Epithelial cell of prostate (primary cell): ENCODE results near the gene MAPK9.

Experiments used
- DNase-seq: peaks from one replicate; pipeline ENCODE4 v3.0.0-alpha.2; 2011; ENCODE audit warnings: low read depth, low spot score
- H3K27ac ChIP-seq: fragments of 450-650 bp; 2 replicates; pipeline ENCODE4 v1.5.1; 2017; ENCODE audit warnings: mild to moderate bottlenecking

MAPK9 gene

DNA sequence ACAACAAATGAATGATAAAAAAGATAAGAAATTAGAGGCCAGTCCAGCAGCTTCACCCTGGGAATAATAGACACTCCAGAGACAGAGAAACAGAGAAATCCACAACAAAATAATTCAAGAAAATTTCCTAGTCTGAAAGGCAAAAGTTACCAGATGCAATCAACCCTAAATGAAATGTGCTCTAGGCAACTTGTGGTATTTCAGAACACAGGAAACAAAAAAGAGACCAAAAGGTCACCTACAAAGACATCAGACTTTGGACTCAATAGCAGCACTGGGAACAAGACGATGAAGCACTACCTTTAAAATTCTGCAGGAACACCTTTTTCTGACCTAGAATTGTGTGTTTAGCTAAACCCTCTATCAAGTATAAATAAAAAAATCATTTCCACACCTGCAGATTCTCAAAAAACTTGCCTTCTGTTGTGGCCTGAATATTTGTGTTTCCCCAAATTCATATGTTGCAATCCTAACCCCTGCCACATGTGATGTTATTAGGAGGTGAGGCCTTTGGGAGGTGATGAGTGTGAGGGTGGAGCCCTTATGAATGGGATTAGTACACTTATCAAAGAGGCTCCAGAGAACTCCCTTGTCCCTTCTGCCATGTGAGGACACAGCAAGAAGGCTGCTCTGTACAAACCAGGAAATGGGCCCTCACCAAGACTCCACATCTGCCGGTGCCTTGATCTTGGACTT lies 5.9 kb upstream of the MAPK9 start:
- H3K27ac ChIP-seq: no peak overlapping the region
- no peak for DNase-seq

DNA sequence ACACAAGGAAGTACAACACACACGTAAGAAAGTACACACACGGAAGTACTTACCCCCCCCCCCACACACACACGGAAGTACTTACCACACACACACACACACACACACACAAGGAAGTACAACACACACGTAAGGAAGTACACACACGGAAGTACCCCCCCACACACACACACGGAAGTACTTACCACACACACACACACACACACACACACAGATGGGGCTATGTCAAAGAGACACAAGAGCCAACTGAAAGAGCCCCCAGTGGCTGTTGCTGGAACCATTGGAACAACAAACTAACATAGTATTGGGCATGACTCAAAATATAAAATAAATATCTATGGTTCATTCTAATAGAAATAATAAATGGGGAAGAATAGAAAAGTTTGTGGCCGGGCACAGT lies 4.9 kb upstream of the MAPK9 start:
- DNase-seq: no peak
- no peak overlapping the region for H3K27ac ChIP-seq

DNA sequence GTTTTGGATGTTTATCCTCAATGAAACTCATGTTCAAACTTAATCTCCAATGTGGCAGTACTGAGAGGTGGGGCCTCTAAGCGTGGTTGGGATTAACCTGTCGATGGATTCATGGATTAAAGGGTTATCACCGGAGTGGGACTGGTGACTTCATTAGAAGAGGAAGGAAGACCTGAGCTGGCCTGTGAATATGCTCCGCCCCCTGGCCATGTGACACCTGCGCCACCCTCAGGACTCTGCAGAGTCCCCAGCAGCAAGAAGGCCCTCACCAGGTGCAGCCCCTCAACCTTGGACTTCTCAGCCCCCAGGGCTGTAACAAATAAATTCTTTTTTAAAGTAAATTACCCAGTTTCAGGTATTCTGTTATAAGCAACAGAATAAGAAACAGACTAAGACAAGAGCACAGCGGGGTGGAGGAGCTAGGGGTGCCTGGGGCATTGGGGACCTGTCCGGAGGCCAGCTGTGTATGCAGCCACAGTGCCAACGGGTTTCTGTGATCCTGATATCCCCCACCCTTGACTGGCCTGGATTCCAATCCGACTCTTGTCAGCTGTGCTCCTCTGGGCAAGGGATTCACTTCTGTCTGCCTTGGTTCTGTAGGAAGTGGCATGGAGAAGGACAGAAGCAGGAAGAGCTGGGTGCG lies 3.2 kb upstream of the MAPK9 start:
- H3K27ac ChIP-seq: no peak overlapping the region
- DNase-seq: no peak

DNA sequence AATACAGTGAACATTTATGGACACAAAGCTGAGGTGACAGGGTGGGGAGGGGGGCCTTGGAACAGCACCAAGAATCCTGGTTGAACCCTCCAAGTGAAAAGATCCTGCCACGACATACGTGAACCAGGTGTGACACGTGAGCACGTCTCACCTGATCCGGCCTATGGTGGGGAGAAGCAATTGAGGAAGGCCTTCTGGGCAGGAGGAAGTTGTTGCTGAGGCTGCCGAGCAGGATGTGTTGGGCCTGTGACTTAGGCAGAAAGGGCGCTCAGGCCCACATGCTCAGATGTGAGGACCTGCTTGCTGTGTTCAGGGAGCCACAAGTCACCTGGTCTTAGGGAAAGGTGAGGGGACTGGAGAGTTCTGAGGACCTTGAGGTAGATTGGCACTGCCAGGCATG lies 2.5 kb upstream of the MAPK9 start:
- DNase-seq: no peak
- H3K27ac ChIP-seq: no peak overlapping the region

DNA sequence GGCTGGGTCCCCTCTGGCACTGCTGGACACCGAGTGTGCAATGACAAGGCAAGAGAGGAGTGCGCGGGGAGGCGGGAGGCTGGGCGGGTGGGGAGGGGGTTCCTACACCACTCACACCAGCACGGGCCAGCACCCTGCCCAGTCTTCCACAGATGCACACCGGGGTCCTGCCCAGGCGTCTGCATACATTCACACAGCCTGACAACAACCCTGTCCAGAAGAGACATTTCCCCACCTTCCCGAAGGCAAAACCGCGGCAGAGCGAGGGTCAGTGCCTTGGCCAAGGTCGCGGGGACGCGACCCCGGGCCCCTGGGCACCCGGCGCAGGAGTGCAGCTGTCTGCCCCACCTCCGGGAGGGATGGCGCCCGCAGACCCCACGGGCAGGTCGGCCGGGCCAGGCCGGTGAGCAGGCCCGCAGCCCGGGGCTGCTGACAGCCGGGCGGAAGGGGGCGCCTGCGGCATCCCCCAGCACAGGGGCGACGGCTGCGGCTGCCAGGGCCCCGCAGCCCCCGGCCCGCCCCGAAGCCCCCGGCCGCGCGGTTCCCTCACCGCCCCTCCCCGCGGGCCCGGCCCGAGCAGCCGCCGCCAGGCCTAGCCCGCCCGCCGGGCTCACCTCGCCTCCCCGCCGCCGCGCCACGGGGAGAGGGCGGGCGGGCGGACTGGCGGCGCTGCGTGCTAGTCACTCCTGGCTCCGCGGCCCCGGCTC lies 496 bp downstream of the MAPK9 start:
- H3K27ac ChIP-seq: peak overlapping the region; percentile 49
- no peak for DNase-seq

DNA sequence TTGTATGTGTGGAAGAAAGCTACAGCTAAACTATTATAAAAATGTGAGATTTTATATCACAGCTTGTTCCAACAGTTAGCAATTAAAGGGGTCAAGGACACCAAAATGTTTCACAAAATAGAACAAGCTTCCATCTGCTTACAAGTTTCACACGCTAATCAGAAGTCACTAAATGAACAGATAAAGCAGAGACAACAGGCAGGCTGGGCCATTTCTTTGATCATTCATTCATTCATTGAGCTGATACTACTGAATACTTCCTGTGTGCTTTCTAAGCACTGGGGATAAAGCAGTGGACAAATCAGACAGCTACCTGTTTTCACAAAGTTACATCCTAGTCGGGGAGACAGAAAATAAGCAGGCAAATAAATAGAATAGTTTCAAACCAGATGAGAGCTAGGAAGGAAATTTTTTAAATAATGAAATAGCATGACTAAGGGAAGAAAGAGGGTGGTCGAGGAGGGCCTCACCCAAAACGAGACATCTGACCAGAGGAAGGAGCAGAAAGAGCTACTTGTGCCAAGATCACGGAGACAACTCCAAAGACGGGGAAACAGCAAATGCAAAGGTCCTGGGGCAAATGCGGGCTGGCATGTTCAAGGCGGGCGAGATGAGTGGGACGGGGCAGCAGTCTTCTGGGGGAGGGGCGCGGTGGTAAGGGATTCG lies 1.2 kb downstream of the MAPK9 start:
- H3K27ac ChIP-seq: no peak overlapping the region
- no peak for DNase-seq

DNA sequence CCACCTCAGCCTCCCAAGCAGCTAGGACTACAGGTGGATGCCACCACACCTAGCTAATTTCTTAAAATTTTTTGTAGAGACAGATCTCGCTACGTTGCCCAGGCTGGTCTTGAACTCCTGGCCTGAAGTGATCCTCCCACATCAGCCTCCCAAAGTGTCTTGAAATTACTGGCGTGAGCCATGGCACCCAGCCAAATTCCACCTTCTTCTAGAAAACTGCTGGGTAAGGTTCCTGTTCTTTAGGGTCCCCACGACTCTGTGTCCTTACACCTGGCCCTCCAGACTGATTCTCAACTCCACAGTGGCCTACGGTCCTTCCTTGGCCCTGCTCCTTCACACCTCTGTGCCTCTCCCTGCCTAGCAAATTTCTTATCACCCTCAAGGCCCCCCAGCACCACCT lies 1.9 kb downstream of the MAPK9 start:
- no peak for DNase-seq
- H3K27ac ChIP-seq: no peak overlapping the region

GRCh38 chr5:180289433-180289832 lies 2.5 kb downstream of the MAPK9 start:
- DNase-seq: peak; percentile 70
- H3K27ac ChIP-seq: no peak overlapping the region

GRCh38 chr5:180287868-180288267 lies 4.0 kb downstream of the MAPK9 start:
- no peak overlapping the region for H3K27ac ChIP-seq
- DNase-seq: no peak

DNA sequence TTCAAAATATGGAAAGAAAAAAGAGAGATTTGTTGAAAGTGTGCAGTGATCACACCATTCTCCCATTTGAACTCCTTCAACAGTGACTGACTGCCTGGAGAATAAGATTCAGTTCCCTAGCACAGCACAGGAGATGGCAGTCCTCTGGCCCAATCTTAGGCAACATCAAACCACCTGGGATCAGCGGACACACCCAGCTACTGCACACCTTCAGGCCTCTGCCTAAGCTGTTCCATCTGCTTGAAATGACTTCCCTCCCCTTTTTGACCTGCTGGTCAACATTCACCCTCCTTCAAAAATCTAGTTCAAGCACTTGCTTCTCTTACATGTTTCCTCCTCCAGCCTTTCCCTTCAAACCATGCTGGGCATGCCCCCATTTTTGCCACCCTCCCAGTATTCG lies 4.5 kb downstream of the MAPK9 start:
- no peak for DNase-seq
- no peak overlapping the region for H3K27ac ChIP-seq

DNA sequence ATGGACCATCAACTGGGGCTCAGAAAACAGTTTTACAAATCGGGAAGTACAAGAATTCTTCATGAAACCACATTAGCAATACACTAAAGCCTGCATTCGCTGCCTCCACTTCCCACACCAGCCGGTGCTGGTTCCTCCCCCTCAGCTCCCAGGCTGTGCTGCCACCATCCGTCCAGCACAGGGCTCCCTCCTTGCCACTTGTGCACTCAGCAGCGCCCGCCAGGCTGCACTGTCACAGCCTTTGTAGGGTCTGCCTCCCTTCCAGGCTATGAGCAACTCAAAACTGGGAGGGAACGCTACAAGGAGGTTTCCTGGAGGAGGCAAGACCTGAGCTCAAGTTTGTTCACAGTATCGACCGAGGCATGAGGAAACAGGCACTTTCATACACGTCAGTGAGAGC lies 7.7 kb downstream of the MAPK9 start:
- DNase-seq: no peak

DNA sequence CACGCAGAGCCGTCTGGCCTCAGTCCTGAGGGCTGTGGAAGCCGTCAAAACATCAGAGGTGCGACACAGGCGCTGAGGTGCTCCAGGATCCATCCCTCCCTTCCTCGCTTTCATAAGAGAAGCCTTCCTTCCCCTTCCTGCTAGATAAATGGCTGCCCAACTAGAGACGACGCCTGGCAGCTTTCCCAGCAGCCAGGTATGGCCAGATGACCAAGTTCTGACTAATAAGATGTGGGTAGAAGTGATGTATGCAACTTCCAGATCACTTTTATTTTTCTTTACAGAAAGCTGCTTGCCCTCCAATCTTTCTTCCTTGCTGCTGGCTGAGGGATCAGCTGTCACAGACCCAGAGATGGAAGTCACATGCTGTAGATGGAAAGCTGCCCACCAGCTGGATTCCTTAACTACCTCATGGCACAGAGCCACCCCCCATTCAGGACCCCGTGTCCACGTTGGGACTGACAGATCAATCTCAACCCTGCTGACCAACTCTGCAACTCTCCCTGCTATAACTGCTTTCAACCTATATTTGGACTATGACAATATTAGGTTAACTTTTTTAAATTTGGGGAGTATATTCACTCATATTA lies 8.8 kb downstream of the MAPK9 start:
- DNase-seq: no peak
- H3K27ac ChIP-seq: no peak overlapping the region

More for the DNA sequence above, 7.7 kb downstream of the MAPK9 start:
- H3K27ac ChIP-seq: no peak overlapping the region

- DNase-seq: no peak
- no peak overlapping the region for H3K27ac ChIP-seq
Measured at GRCh38 chr5:180282281-180282680, 9.6 kb downstream of the MAPK9 start.

DNA sequence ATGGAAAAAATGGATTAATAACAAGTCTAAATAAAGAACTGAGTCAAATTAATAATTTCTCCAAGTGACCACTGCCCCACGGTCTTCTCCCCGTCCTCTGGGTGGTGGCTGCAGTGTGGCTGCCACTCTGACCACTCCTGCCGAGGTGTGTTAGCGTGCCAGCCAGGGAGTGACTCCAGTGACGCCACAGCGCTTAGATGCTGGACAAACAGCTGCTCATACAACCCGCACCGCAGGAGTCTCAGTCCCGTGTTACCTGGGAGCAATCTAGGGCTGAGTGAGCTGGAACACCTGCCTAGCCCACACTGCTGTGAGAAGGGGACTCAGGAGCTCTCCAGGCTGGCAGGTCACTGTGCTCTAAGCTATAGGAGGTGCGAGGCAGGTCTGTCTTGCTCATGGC lies 10.2 kb downstream of the MAPK9 start:
- DNase-seq: no peak
- H3K27ac ChIP-seq: no peak overlapping the region

DNA sequence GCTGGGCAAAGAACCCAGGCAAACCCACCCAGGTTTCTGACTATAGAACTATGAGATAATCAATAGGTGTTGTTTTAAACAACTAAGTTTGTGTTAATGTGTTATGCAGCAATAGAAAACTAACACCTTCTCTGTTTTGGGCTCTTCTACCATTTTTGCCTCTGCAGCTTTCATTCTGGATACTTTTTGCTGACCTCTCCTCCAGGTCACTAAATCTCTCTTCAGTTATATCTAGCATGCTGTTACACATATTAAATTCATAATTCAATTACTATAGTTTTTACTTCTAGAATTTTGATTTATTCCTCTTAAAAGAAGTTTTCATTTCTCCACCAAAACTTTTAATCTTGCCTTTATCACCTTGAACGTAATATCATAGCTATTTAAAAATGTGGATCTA lies 17.2 kb downstream of the MAPK9 start:
- no peak overlapping the region for H3K27ac ChIP-seq
- DNase-seq: no peak

GRCh38 chr5:180271221-180271620 lies 20.7 kb downstream of the MAPK9 start:
- H3K27ac ChIP-seq: no peak overlapping the region
- DNase-seq: no peak

- DNase-seq: no peak
Measured at GRCh38 chr5:180259260-180259611, 32.6 kb downstream of the MAPK9 start.

GRCh38 chr5:180253036-180253824 lies 38.7 kb downstream of the MAPK9 start:
- no peak for DNase-seq

More at GRCh38 chr5:180259260-180259611, 32.6 kb downstream of the MAPK9 start:
- H3K27ac ChIP-seq: no peak overlapping the region

DNA sequence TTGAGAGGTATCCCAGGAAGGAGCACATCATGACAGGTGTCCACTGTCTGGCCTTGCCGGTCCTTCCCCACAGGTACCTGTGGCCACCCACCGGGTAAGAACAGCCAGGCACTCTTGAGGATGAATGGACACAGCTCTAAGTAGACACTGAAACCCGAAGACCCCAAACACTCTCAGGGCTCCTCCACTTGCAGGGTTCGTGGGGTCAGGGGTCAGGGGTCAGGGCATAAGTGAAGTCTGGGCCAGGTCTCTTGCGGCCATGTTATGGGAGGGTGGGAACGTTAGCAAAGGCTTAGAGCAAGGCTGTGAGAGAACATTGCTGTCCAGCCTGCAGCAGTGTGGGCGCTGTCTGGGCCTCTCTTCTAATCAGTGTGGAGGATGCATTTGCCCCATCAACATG lies 40.0 kb downstream of the MAPK9 start:
- DNase-seq: no peak
- no peak overlapping the region for H3K27ac ChIP-seq

More at GRCh38 chr5:180253036-180253824, 38.7 kb downstream of the MAPK9 start:
- no peak overlapping the region for H3K27ac ChIP-seq

GRCh38 chr5:180251141-180251540 lies 40.7 kb downstream of the MAPK9 start:
- no peak for DNase-seq
- H3K27ac ChIP-seq: no peak overlapping the region
